Left ventricle myocardium inferior (tissue), 1 donor: ENCODE data around the gene ESAM. TPM values are rescaled to one million over a fixed set of nuclear protein-coding genes. Genes with fewer than 3 reads are reported as not detected.

ENCODE experiments used
- DNase-seq: peaks from one replicate; pipeline ENCODE4 v3.0.0-alpha.2; 2020
- H3K27ac ChIP-seq: fragments of 200-600 bp; replicated peaks from 2 replicates; pipeline ENCODE4 v1.8.0; 2021
- H3K27me3 ChIP-seq: fragments of 200-600 bp; 2 replicates; pipeline ENCODE4 v1.8.0; 2021; ENCODE audit warnings: low read depth
- H3K36me3 ChIP-seq: fragments of 200-600 bp; 2 replicates; pipeline ENCODE4 v1.8.0; 2021
- H3K4me1 ChIP-seq: fragments of 200-600 bp; 2 replicates; pipeline ENCODE4 v1.8.0; 2021
- H3K4me3 ChIP-seq: fragments of 200-600 bp; 2 replicates; pipeline ENCODE4 v1.8.0; 2021; ENCODE audit warnings: mild to moderate bottlenecking, moderate library complexity
- H3K9me3 ChIP-seq: fragments of 200-600 bp; replicated peaks from 2 replicates; pipeline ENCODE4 v1.8.0; 2021
- intact Hi-C: fragments of 100-400 bp; cut with micrococcal nuclease; formaldehyde crosslinking; loops from one replicate; pipeline ENCODE4 v1.11.0; 2022
- long read RNA-seq: library from polyadenylated mRNA; unstranded; transcript quantifications from one replicate; pipeline ENCODE4 v2.0.0, GENCODE V29; 2021
- total RNA-seq: library from RNA; stranded (reverse); fragmentation: NEBNext Ultra II Directional; extraction: Animal tissue kit (Norgen Biotek cat#: 25700); gene quantifications from one replicate; pipeline ENCODE4 v1.2.1, GENCODE V29; 2021
- TF ChIP-seq, protein P1 (sequence below): fragments of 200-600 bp; IDR thresholded peaks from 2 replicates; pipeline ENCODE4 v1.8.0; 2021; ENCODE audit warnings: antibody characterized with exemption, mild to moderate bottlenecking, borderline replicate concordance
- donor health status: DM: no; HTN: yes; CAD: no; lungs with severe emphysema.

The ESAM gene, protein sequence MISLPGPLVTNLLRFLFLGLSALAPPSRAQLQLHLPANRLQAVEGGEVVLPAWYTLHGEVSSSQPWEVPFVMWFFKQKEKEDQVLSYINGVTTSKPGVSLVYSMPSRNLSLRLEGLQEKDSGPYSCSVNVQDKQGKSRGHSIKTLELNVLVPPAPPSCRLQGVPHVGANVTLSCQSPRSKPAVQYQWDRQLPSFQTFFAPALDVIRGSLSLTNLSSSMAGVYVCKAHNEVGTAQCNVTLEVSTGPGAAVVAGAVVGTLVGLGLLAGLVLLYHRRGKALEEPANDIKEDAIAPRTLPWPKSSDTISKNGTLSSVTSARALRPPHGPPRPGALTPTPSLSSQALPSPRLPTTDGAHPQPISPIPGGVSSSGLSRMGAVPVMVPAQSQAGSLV
- total RNA-seq = 40.0 TPM
- long read RNA-seq, transcript ESAM-201 (7 exons, 1,826 nt) = major isoform, 54 of 98 reads
- long read RNA-seq, transcript ESAM-202 (7 exons, 1,833 nt) = minor isoform, 11 of 98 reads
- long read RNA-seq, partial matches to known transcripts = 8 of 98 reads
- long read RNA-seq, other reads (novel, unspliced or antisense) = 23 of 98 reads

DNA sequence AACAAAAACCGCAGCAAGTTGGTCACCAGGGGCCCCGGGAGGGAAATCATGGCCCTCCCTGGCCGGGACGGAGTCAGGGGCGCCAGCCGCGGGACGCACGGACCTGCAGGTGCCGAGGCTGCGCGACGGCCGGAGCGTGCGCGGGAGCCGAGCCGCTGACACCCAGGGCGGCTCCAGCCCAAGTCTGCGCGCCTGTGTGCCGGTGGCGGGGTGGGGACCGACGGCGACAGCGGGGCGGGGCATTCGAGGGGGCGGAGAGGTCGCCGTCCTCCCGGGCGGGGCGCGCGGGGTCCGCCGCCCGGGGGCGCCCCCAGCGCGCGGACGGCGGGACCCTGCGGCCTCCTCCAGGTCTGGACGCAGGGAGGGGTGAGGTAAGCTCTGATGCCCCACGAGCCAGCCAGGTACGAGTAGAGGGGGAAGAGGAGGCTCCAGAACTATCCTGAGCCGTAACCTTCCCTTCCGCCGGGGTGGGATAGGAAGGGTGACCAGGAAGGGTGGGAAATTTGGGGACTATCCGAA, at the start of gene ESAM:
Gene ESAM (minus strand): TSS at position 186 of the 519 bp plus-strand sequence. CDS start 136 bp downstream, at position 50.
- TF ChIP-seq, protein P1, sequence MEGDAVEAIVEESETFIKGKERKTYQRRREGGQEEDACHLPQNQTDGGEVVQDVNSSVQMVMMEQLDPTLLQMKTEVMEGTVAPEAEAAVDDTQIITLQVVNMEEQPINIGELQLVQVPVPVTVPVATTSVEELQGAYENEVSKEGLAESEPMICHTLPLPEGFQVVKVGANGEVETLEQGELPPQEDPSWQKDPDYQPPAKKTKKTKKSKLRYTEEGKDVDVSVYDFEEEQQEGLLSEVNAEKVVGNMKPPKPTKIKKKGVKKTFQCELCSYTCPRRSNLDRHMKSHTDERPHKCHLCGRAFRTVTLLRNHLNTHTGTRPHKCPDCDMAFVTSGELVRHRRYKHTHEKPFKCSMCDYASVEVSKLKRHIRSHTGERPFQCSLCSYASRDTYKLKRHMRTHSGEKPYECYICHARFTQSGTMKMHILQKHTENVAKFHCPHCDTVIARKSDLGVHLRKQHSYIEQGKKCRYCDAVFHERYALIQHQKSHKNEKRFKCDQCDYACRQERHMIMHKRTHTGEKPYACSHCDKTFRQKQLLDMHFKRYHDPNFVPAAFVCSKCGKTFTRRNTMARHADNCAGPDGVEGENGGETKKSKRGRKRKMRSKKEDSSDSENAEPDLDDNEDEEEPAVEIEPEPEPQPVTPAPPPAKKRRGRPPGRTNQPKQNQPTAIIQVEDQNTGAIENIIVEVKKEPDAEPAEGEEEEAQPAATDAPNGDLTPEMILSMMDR = no peak
- H3K27ac ChIP-seq = peak within 1 kb of the TSS; percentile 98
- H3K4me3 ChIP-seq = peak within 1 kb of the TSS; percentile 82
- peaks cover 27% of the 10 kb centered on the region for H3K36me3 ChIP-seq
- intact Hi-C loops = loop anchor here (5.0 to 10.0 kb wide), 2 partner anchors 73 to 90 kb away; partner anchors contain the start of genes SIAE and SPA17
- H3K9me3 ChIP-seq = no peaks in the 10 kb centered on the region
- peak; percentile 59 for DNase-seq
- peaks cover 64% of the 10 kb centered on the region for H3K4me1 ChIP-seq
- H3K27me3 ChIP-seq = peaks cover 59% of the 10 kb centered on the region

DNA sequence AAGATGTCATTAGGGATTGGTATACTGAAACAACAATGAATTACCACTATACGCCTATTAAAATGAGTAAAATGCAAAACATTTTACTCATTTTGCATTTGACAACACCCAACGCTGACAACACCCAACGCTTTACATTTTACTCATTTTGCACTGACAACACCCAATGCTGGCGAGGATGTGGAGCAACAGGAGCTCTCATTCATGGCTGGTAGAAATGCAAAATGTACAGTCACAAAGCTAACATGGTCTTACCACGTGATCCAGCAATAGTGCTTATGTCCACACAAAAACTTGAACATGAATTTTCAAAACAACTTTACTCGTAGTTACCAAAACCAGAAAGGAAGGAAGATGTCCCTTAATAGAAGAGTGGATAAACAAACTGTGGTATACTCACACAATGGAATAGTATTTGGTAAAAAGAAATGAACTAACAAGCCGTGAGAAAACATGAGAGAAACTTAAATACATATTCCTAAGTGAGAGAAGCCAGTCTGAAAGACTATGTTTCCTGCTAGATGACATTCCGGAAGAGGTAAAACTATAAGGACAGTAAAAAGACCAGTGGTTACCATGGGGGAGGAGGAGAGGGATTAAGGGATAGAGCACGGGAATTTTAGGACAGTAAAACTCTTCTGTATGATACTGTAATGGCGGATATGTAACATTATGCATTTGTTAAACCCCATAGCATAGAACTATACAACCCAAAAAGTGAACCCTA, 49.5 kb upstream of the ESAM start:
- intact Hi-C loops = no loop called here
- no peak overlapping the region for H3K4me3 ChIP-seq
- no peaks in the 10 kb centered on the region for H3K36me3 ChIP-seq
- no peak overlapping the region for H3K27ac ChIP-seq
- no peaks in the 10 kb centered on the region for H3K9me3 ChIP-seq
- no peak for DNase-seq
- TF ChIP-seq, protein P1 = no peak
- H3K27me3 ChIP-seq = peaks cover 26% of the 10 kb centered on the region
- H3K4me1 ChIP-seq = no peaks in the 10 kb centered on the region

DNA sequence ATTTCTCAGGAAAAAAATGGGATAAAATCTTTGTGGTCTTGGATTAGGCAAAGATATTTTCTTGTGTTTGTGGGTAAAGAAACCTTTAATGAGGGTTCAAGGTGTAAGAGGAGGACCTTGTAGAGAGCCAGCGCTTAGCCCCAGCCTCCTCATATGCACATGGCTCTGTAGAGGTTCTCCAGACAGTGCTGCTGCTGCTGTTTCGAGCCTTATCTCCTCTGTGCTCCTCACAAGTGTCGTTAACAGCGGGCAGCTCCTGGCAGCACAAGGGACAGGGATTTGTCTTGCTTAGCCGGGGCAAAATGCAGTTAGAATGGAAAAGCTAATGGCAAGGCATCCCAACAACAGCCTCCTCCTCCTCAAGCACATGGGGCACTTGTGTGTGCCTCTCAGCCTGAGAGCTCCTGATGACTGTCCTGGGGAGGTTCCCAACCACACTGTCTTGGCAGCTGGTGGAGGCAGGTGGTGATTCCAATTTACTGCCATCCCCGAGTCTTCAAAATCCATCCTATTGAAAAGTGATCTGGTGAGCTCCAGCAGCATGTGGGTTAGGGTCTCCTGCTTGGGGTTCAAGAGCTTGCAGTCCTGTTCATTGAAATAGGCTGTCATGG, 45.7 kb upstream of the ESAM start:
- Histone ChIP-seq H3K4me1 (peaks cover 12% of the 10 kb centered on the region), H3K36me3 (no peaks in the 10 kb centered on the region), H3K9me3 (no peaks in the 10 kb centered on the region), H3K4me3 (no peak overlapping the region), H3K27ac (no peak overlapping the region), H3K27me3 (no peaks in the 10 kb centered on the region)
- no peak for DNase-seq
- intact Hi-C loops = no loop called here
- TF ChIP-seq, protein P1 = no peak

DNA sequence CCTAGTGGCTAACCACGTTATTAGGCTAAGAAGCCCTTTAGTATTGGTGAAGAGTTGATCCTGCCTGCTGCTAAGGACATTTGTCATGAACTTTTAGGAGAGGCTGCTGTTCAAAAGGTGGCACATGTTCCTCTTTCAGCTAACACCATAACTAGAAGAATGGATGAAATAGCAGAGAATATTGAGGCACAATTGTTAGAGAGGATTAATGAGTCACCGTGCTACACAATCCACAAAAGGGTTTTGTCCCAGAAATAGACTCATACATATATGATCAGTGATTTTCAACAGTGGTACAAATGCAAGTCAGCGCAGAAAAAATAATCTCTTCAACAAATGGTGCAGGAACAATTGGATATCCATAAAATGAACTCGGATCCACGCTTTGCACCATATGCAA, 45.1 kb upstream of the ESAM start:
- Histone ChIP-seq H3K36me3 (no peaks in the 10 kb centered on the region), H3K4me3 (no peak overlapping the region), H3K27me3 (no peaks in the 10 kb centered on the region), H3K27ac (no peak overlapping the region), H3K4me1 (peaks cover 12% of the 10 kb centered on the region), H3K9me3 (no peaks in the 10 kb centered on the region)
- TF ChIP-seq, protein P1 = no peak
- DNase-seq = no peak
- intact Hi-C loops = no loop called here

DNA sequence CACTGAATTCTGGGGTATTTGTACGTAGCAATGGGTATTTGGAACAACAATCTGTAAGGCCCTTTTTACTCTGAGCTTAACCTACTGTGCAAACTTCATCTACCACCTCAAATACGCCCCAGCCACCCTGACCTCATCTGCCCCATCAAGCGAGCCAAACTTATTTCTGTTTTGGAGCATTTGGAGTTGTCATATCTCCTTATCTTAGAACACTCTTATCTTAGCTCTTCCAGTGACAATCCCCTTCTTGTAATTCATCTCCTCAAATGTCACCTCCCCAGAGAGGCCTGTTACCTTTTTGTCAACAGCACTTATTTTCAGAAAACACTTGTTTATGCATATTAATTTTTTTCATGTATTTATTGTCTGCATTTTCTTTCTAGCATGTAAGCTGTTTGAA, 42.8 kb upstream of the ESAM start:
- peaks cover 33% of the 10 kb centered on the region for H3K4me1 ChIP-seq
- no peak for DNase-seq
- H3K4me3 ChIP-seq = no peak overlapping the region
- TF ChIP-seq, protein P1 = no peak
- no peaks in the 10 kb centered on the region for H3K9me3 ChIP-seq
- intact Hi-C loops = no loop called here
- H3K27ac ChIP-seq = no peak overlapping the region
- no peaks in the 10 kb centered on the region for H3K27me3 ChIP-seq
- H3K36me3 ChIP-seq = no peaks in the 10 kb centered on the region
